PC-3 (cell line): ENCODE results near the gene KCNG1. TPM values are rescaled to one million over a fixed set of nuclear protein-coding genes. Genes with fewer than 3 reads are reported as not detected.
A peak's percentile ranks its signal among the peaks of the same experiment; 100 is the strongest.

Experiments
- ATAC-seq: fragments of 200-7000 bp; cut with Tn5 transposase; 2 replicates; pipeline ENCODE4 v1.9.1; 2020; ENCODE audit warnings: mild to moderate bottlenecking, moderate library complexity
- BruUV-seq: library from RNA; stranded (reverse); fragments of 400-500 nt; replicated peaks from 2 replicates; lab custom pipeline; 2021; lab: Mats Ljungman, UMichigan
- CTCF ChIA-PET: fragments of 300-600 bp; sonication (Branson Sonifier 250); formaldehyde crosslinking; loops from one replicate; lab custom pipeline; 2022; ENCODE audit warnings: antibody characterized with exemption; lab: Charles Lee
- POLR2A ChIA-PET: fragments of 300-600 bp; sonication (Branson Sonifier 250); formaldehyde crosslinking; loops from one replicate; lab custom pipeline; 2022; ENCODE audit warnings: antibody characterized with exemption; ENCODE audit not compliant: unreplicated experiment; lab: Charles Lee
- DNase-seq: peaks from one replicate; pipeline ENCODE4 v3.0.0-alpha.2; 2015
- H2AFZ ChIP-seq: fragments of 300-600 bp; sonication (generic); 2 replicates; pipeline ENCODE4 v1.6.0; 2016; ENCODE audit warnings: antibody characterized with exemption, low read length
- H3F3A ChIP-seq: fragments of 300-600 bp; sonication (generic); one replicate; pipeline ENCODE4 v1.6.0; 2017; ENCODE audit warnings: antibody characterized with exemption, low read length, control low read depth, mild to moderate bottlenecking; ENCODE audit not compliant: unreplicated experiment
- H3K27ac ChIP-seq: fragments of 300-600 bp; sonication (generic); 2 replicates; pipeline ENCODE4 v1.5.1; 2016; ENCODE audit warnings: mild to moderate bottlenecking, low read length
- H3K27me3 ChIP-seq: fragments of 300-600 bp; sonication (generic); 2 replicates; pipeline ENCODE4 v1.6.1; 2016; ENCODE audit warnings: low read length, mixed read lengths
- H3K36me3 ChIP-seq: fragments of 300-600 bp; sonication (generic); 2 replicates; pipeline ENCODE4 v1.6.1; 2016; ENCODE audit warnings: low read depth, mixed run types, low read length, mixed read lengths
- H3K4me1 ChIP-seq: fragments of 300-600 bp; sonication (generic); 2 replicates; pipeline ENCODE4 v1.5.1; 2016; ENCODE audit warnings: low read length; ENCODE audit not compliant: insufficient read depth
- H3K4me2 ChIP-seq: fragments of 300-600 bp; sonication (generic); 2 replicates; pipeline ENCODE4 v1.6.0; 2016; ENCODE audit warnings: low read length
- H3K4me3 ChIP-seq: fragments of 300-600 bp; sonication (generic); 2 replicates; pipeline ENCODE4 v1.5.1; 2016; ENCODE audit warnings: mild to moderate bottlenecking, low read length, mixed read lengths
- H3K79me2 ChIP-seq: fragments of 300-600 bp; sonication (generic); 2 replicates; pipeline ENCODE4 v1.6.1; 2017; ENCODE audit warnings: low read length, mixed read lengths
- H3K9ac ChIP-seq: fragments of 300-600 bp; sonication (generic); 2 replicates; pipeline ENCODE4 v1.6.0; 2016; ENCODE audit warnings: mild to moderate bottlenecking, low read length
- H3K9me2 ChIP-seq: fragments of 300-600 bp; sonication (generic); replicated peaks from 2 replicates; pipeline ENCODE4 v1.6.1; 2016; ENCODE audit warnings: mixed run types, low read length, mixed read lengths
- H3K9me3 ChIP-seq: fragments of 300-600 bp; sonication (generic); 2 replicates; pipeline ENCODE4 v1.6.1; 2016; ENCODE audit warnings: low read length, mixed read lengths
- H4K20me1 ChIP-seq: fragments of 300-600 bp; sonication (generic); 2 replicates; pipeline ENCODE4 v1.6.1; 2016; ENCODE audit warnings: low read length, mixed read lengths
- EZH2 ChIP-seq: fragments of 300-600 bp; sonication (generic); IDR thresholded peaks from one replicate; pipeline ENCODE4 v1.6.1; 2017; ENCODE audit warnings: antibody characterized with exemption, mild to moderate bottlenecking, low read length; ENCODE audit not compliant: unreplicated experiment
- EZH2phosphoT487 ChIP-seq: fragments of 300-600 bp; sonication (generic); IDR thresholded peaks from 2 replicates; pipeline ENCODE4 v1.6.1; 2018; ENCODE audit warnings: mild to moderate bottlenecking, antibody characterized with exemption, low read length, borderline replicate concordance
- intact Hi-C: fragments of 100-400 bp; cut with micrococcal nuclease; formaldehyde crosslinking; loops from 2 replicates; pipeline ENCODE4 v1.9.0; 2023
- total RNA-seq: library from RNA; depleted of rRNA; stranded (reverse); fragments of >200 nt; gene quantifications from 2 replicates; pipeline ENCODE4 v1.2.3, GENCODE V29; 2014
- TF ChIP-seq, protein P1 (sequence below): fragments of 300-600 bp; sonication (generic); conservative IDR thresholded peaks from 2 replicates; pipeline ENCODE4 v1.5.1; 2017; ENCODE audit warnings: antibody characterized with exemption, low read depth, mild to moderate bottlenecking, low read length

The KCNG1 gene
- total RNA-seq, 1 experiment from 2014 or later, result 61.5 TPM

DNA sequence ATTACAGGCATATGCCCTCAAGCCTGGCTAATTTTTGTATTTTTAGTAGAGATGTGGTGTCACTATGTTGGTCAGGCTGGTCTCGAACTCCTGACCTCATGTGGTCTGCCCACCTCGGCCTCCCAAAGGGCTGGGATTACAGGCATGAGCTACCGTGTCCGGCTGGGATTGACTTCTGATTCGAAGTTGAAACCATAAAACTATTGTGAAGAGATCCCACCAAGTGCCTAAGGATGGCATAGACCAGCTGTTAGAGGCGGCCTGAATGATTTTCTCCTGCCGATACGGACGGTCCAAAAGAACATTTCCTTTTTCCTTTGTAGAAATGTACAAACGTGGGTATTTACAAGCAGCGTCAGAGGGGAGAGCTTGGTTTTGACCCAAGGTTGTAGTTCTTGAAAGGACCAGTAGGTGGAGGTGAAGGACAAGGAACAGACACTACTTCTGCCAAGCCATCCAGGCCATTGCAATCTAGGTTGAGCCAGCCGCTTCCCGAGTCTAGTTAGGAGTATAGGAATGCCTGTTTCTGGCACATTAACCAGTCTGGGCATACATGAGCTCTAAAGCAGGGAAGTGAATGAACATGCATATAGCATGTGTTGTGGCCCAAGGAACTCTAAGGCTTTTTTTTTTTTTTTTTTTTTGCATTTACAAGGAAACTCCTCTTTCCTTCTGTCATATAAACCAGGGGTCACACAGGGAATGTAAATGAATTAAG is 35.3 kb downstream of the KCNG1 start:
- H3K27me3 ChIP-seq, result no peaks in the 10 kb centered on the region
- POLR2A ChIA-PET, result no interaction called here
- H3K9me2 ChIP-seq, result no peaks in the 10 kb centered on the region
- H3K27ac ChIP-seq, result no peak overlapping the region
- peak; percentile 97 for ATAC-seq
- H3F3A ChIP-seq, result no peaks in the 10 kb centered on the region
- no peaks in the 10 kb centered on the region for H3K79me2 ChIP-seq
- H3K4me2 ChIP-seq, result peak overlapping the region; percentile 54
- no TSS peak for BruUV-seq
- DNase-seq, result peak; percentile 99
- intact Hi-C loops, result loop anchor here (1.0 to 10.0 kb wide), 6 partner anchors 319 to 997 kb away; no protein-coding TSS in a partner anchor
- H2AFZ ChIP-seq, result peak overlapping the region; percentile 80
- 0 out of 2 replicates have a peak overlapping the region, but pooled peaks have one; percentile 10 for H3K4me3 ChIP-seq
- H3K36me3 ChIP-seq, result no peaks in the 10 kb centered on the region
- peak overlapping the region; percentile 11; the same call in 1 of the 2 replicates for H3K9ac ChIP-seq
- no peaks in the 10 kb centered on the region for H3K9me3 ChIP-seq
- CTCF ChIA-PET, result interaction anchor here (0.5 to 2.6 kb wide), 32 partner anchors 25 to 1127 kb away, joined by 3 to 26 read pairs (median 4); partner anchors contain the start of gene BCAS4
- TF ChIP-seq, protein P1, sequence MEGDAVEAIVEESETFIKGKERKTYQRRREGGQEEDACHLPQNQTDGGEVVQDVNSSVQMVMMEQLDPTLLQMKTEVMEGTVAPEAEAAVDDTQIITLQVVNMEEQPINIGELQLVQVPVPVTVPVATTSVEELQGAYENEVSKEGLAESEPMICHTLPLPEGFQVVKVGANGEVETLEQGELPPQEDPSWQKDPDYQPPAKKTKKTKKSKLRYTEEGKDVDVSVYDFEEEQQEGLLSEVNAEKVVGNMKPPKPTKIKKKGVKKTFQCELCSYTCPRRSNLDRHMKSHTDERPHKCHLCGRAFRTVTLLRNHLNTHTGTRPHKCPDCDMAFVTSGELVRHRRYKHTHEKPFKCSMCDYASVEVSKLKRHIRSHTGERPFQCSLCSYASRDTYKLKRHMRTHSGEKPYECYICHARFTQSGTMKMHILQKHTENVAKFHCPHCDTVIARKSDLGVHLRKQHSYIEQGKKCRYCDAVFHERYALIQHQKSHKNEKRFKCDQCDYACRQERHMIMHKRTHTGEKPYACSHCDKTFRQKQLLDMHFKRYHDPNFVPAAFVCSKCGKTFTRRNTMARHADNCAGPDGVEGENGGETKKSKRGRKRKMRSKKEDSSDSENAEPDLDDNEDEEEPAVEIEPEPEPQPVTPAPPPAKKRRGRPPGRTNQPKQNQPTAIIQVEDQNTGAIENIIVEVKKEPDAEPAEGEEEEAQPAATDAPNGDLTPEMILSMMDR, result peak; percentile 98
- TF ChIP-seq EZH2 (no peak), EZH2phosphoT487 (no peak)
- H3K4me1 ChIP-seq, result peaks cover 18% of the 10 kb centered on the region
- no peaks in the 10 kb centered on the region for H4K20me1 ChIP-seq

DNA sequence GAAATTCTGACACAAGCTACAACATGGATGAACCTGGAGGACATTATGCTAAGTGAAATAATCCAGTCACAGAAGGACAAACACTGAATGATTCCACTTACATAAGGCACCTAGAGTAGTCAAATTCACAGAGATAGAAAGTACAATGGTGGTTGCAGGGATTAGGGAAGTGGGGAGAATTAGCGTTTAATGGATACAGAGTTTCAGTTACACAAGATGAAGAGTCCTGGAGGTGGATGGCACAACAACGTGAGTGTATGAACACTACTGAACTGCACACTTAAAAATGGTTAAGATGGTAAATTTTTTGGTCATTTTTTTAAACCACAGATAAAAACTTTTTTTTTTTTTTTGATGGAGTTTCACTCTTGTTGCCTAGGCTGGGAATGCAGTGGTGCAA is 39.6 kb downstream of the KCNG1 start:
- intact Hi-C loops, result loop anchor here (5.0 to 10.0 kb wide), 5 partner anchors 401 to 1001 kb away; no protein-coding TSS in a partner anchor
- CTCF ChIA-PET, result no interaction called here
- H3K27ac ChIP-seq, result peak overlapping the region; percentile 76

More for the DNA sequence above, 39.6 kb downstream of the KCNG1 start:
- H3K4me3 ChIP-seq, result no peak overlapping the region
- no peaks in the 10 kb centered on the region for H3K9me2 ChIP-seq
- no peaks in the 10 kb centered on the region for H3K36me3 ChIP-seq
- no peaks in the 10 kb centered on the region for H4K20me1 ChIP-seq
- TF ChIP-seq, protein P1, result no peak
- no peak for TF ChIP-seq EZH2
- TF ChIP-seq EZH2phosphoT487, result no peak
- H3K9me3 ChIP-seq, result no peaks in the 10 kb centered on the region
- peaks cover 43% of the 10 kb centered on the region for H3K4me1 ChIP-seq
- no peak overlapping the region for H3K4me2 ChIP-seq
- ATAC-seq, result no peak
- no peaks in the 10 kb centered on the region for H3K27me3 ChIP-seq
- H3K79me2 ChIP-seq, result no peaks in the 10 kb centered on the region
- POLR2A ChIA-PET, result no interaction called here
- no peaks in the 10 kb centered on the region for H3F3A ChIP-seq
- BruUV-seq, result no TSS peak
- H2AFZ ChIP-seq, result no peak overlapping the region
- peak overlapping the region; percentile 58 for H3K9ac ChIP-seq
- no peak for DNase-seq
